HCT116 (cell line): ENCODE measurements around the gene CRY2.

Source experiments
- EZH2 ChIP-seq: fragments of 200-600 bp; sonication (generic); IDR thresholded peaks from 2 replicates; pipeline ENCODE4 v1.6.1; 2017; ENCODE audit warnings: antibody characterized with exemption, mixed run types
- POLR2A ChIP-seq: IDR thresholded peaks from 2 replicates; pipeline ENCODE4 v1.7.0; 2011; ENCODE audit warnings: borderline replicate concordance; ENCODE audit not compliant: insufficient read depth, insufficient read length; ENCODE audit errors: extremely low read depth
- TF ChIP-seq, protein P1 (sequence below), 3 experiments: fragments of 200-600 bp in 1 of 3; sonication (generic) in 1 of 3; IDR thresholded peaks in 2 of 3; conservative IDR thresholded peaks in 1 of 3; 2 replicates each; pipeline ENCODE4 v1.5.1; 2012 to 2017; ENCODE audit warnings: low read depth in 2 of 3, low read length in 2 of 3, antibody characterized with exemption in 1 of 3, borderline replicate concordance in 1 of 3, control low read depth in 1 of 3, mild to moderate bottlenecking in 1 of 3, mixed read lengths in 1 of 3, mixed run types in 1 of 3, moderate library complexity in 1 of 3; ENCODE audit not compliant: insufficient read depth in 1 of 3

DNA sequence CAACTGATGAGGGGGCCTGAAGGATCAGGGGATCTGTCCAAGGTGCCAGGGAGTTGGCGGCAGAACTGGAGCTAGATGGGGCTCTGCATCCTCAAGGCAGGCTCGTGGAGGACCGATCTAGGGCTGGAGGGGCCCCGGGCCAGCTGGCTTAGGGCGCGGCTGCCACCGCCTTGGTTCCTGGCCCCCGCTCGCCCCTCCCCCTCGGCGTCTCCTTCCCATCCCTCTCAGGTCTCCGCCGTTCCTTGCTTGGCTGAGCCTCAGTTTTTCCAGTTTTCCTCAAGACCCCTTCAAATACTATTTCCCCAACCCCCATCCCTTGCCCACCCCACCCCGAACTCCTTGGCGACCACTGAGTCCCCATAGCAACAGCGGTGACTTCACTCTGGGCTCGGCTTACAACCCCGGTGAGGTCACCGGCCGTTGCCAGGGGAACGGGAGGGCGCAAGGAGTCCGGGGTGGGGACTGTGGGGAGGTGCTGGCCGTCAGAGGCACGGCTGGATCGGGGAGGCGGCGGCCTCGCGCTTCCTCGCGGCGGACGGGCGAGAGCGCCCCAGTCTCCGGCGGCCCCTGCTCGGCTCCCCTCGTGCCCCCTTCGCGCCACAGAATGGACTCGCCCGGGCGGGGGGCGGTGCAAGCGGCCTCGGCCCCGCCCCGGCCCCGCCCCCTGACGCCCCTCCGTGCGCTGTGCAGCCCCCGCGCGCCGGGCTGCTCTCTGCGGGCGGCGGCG lies 52.3 kb downstream of the CRY2 start:
- TF ChIP-seq, protein P1, sequence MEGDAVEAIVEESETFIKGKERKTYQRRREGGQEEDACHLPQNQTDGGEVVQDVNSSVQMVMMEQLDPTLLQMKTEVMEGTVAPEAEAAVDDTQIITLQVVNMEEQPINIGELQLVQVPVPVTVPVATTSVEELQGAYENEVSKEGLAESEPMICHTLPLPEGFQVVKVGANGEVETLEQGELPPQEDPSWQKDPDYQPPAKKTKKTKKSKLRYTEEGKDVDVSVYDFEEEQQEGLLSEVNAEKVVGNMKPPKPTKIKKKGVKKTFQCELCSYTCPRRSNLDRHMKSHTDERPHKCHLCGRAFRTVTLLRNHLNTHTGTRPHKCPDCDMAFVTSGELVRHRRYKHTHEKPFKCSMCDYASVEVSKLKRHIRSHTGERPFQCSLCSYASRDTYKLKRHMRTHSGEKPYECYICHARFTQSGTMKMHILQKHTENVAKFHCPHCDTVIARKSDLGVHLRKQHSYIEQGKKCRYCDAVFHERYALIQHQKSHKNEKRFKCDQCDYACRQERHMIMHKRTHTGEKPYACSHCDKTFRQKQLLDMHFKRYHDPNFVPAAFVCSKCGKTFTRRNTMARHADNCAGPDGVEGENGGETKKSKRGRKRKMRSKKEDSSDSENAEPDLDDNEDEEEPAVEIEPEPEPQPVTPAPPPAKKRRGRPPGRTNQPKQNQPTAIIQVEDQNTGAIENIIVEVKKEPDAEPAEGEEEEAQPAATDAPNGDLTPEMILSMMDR (IDR thresholded peaks at IDR 0.05 in 2 of 3, conservative IDR thresholded peaks at IDR 0.05 in 1 of 3; ENCODE audit: borderline replicate concordance in 1 of 3, insufficient read depth in 1 of 3, low read depth in 2 of 3, low read length in 2 of 3): no peak
- TF ChIP-seq POLR2A (no peak), EZH2 (no peak)
